HCT116 (cell line): Measurements from ENCODE around the gene MAN2B2. TPM values are rescaled to one million over a fixed set of nuclear protein-coding genes. Genes with fewer than 3 reads are reported as not detected.

Experiments
- ATAC-seq: fragments of 200-7000 bp; cut with Tn5 transposase; 2 replicates; pipeline ENCODE4 v1.9.1; 2020; ENCODE audit warnings: mild to moderate bottlenecking, moderate library complexity
- BruUV-seq: library from RNA; stranded (reverse); fragments of 400-500 nt; replicated peaks from 2 replicates; lab custom pipeline; 2021; lab: Mats Ljungman, UMichigan
- CTCF ChIA-PET: fragments of 300-600 bp; sonication (Branson Sonifier 250); formaldehyde crosslinking; loops from one replicate; lab custom pipeline; 2021; ENCODE audit warnings: antibody characterized with exemption; lab: Charles Lee
- POLR2A ChIA-PET: fragments of 300-600, 350-600 bp; sonication (Branson Sonifier 250); formaldehyde crosslinking; loops from one replicate; lab custom pipeline; 2021; ENCODE audit warnings: antibody characterized with exemption; lab: Charles Lee
- RAD21 ChIA-PET, 2 experiments: fragments of 300-600 bp; sonication (Branson Sonifier 250); formaldehyde crosslinking; loops; one replicate each; lab custom pipeline; 2023; ENCODE audit warnings: low total read pairs in 2 of 2; ENCODE audit not compliant: uncharacterized antibody in 2 of 2, unreplicated experiment in 2 of 2, low non-redundant PET in 1 of 2; lab: Charles Lee
- DNase-seq: peaks from one replicate; pipeline ENCODE4 v3.0.0-alpha.2; 2010; ENCODE audit warnings: low read depth, low spot score
- H2AFZ ChIP-seq: fragments of 200-600 bp; shearing (Covaris generic), sonication (generic); 2 replicates; pipeline ENCODE4 v1.6.1; 2017; ENCODE audit warnings: low read depth, mixed run types, mixed read lengths, antibody characterized with exemption, low read length; ENCODE audit not compliant: poor library complexity, severe bottlenecking
- H3K27ac ChIP-seq: 2 replicates; pipeline ENCODE4 v1.5.1; 2012; ENCODE audit warnings: low read depth, low read length
- H3K27me3 ChIP-seq: fragments of 200-600 bp; sonication (generic); 2 replicates; pipeline ENCODE4 v1.6.1; 2016; ENCODE audit warnings: mixed run types, low read length, mixed read lengths; ENCODE audit not compliant: insufficient read depth
- H3K36me3 ChIP-seq, 2 experiments: fragments of 200-500 bp in 1 of 2; fragments of 200-600 bp in 1 of 2; sonication (Bioruptor generic) in 1 of 2; sonication (generic) in 1 of 2; 2 replicates each; pipeline versions ENCODE4 v1.5.1 to v1.6.1; 2014 to 2016; ENCODE audit warnings: low read length in 2 of 2, inconsistent platforms in 1 of 2, mixed read lengths in 1 of 2, mixed run types in 1 of 2; ENCODE audit not compliant: insufficient read depth in 2 of 2, control insufficient read depth in 1 of 2
- H3K4me1 ChIP-seq, 2 experiments: fragments of 200-600 bp in 1 of 2; sonication (generic) in 1 of 2; 2 replicates each; pipeline versions ENCODE4 v1.5.1 to v1.6.1; 2012 to 2017; ENCODE audit warnings: low read length in 2 of 2, inconsistent platforms in 1 of 2, mild to moderate bottlenecking in 1 of 2, mixed read lengths in 1 of 2, mixed run types in 1 of 2, moderate library complexity in 1 of 2; ENCODE audit not compliant: insufficient read depth in 2 of 2, control insufficient read depth in 1 of 2
- H3K4me2 ChIP-seq: fragments of 200-600 bp; sonication (generic); 2 replicates; pipeline ENCODE4 v1.6.1; 2017; ENCODE audit warnings: mixed run types, low read length, mixed read lengths
- H3K4me3 ChIP-seq, 2 experiments: fragments of 200-600 bp in 1 of 2; sonication (generic) in 1 of 2; replicated peaks in 1 of 2; 2 replicates each; pipeline ENCODE4 v1.5.1; 2011 to 2016; ENCODE audit warnings: low read length in 2 of 2, control low read depth in 1 of 2, low read depth in 1 of 2, mild to moderate bottlenecking in 1 of 2, mixed read lengths in 1 of 2, mixed run types in 1 of 2
- H3K79me2 ChIP-seq: fragments of 200-600 bp; sonication (generic); 2 replicates; pipeline ENCODE4 v1.6.1; 2017; ENCODE audit warnings: mild to moderate bottlenecking, mixed run types, low read length, moderate library complexity, mixed read lengths; ENCODE audit not compliant: insufficient read depth
- H3K9ac ChIP-seq: fragments of 200-600 bp; sonication (generic); 2 replicates; pipeline ENCODE4 v1.6.1; 2016; ENCODE audit warnings: low read length, mixed read lengths
- H3K9me2 ChIP-seq: fragments of 200-600 bp; sonication (generic), shearing (Covaris generic); 2 replicates; pipeline ENCODE4 v1.6.1; 2017; ENCODE audit warnings: mixed run types, mild to moderate bottlenecking, moderate library complexity; ENCODE audit not compliant: insufficient read depth
- H3K9me3 ChIP-seq, 2 experiments: fragments of 200-500 bp in 1 of 2; fragments of 200-600 bp in 1 of 2; sonication (Bioruptor generic) in 1 of 2; sonication (generic) in 1 of 2; 2 replicates each; pipeline ENCODE4 v1.6.1; 2014 to 2017; ENCODE audit warnings: low read length in 2 of 2, mixed read lengths in 2 of 2, inconsistent platforms in 1 of 2, low read depth in 1 of 2, mild to moderate bottlenecking in 1 of 2, mixed run types in 1 of 2, moderate library complexity in 1 of 2; ENCODE audit not compliant: control insufficient read depth in 1 of 2, insufficient read depth in 1 of 2
- H4K20me1 ChIP-seq: fragments of 200-600 bp; sonication (generic), shearing (Covaris generic); 2 replicates; pipeline ENCODE4 v1.6.1; 2017; ENCODE audit warnings: mixed run types, mild to moderate bottlenecking, moderate library complexity; ENCODE audit not compliant: insufficient read depth
- CEBPB ChIP-seq: IDR thresholded peaks from 2 replicates; pipeline ENCODE4 v1.6.1; 2012; ENCODE audit warnings: low read depth
- CTCF ChIP-seq, 3 experiments: fragments of 200-600 bp in 1 of 3; sonication (generic) in 1 of 3; IDR thresholded peaks in 2 of 3; conservative IDR thresholded peaks in 1 of 3; 2 replicates each; pipeline ENCODE4 v1.5.1; 2012 to 2017; ENCODE audit warnings: low read depth in 2 of 3, low read length in 2 of 3, antibody characterized with exemption in 1 of 3, borderline replicate concordance in 1 of 3, control low read depth in 1 of 3, mild to moderate bottlenecking in 1 of 3, mixed read lengths in 1 of 3, mixed run types in 1 of 3, moderate library complexity in 1 of 3; ENCODE audit not compliant: insufficient read depth in 1 of 3
- ELF1 ChIP-seq: IDR thresholded peaks from 2 replicates; pipeline ENCODE4 v1.6.1; 2012; ENCODE audit warnings: low read depth, borderline replicate concordance
- EZH2 ChIP-seq: fragments of 200-600 bp; sonication (generic); IDR thresholded peaks from 2 replicates; pipeline ENCODE4 v1.6.1; 2017; ENCODE audit warnings: antibody characterized with exemption, mixed run types
- EZH2phosphoT487 ChIP-seq: fragments of 200-600 bp; IDR thresholded peaks from 2 replicates; pipeline ENCODE4 v1.6.1; 2018; ENCODE audit warnings: antibody characterized with exemption, borderline replicate concordance
- SIN3A ChIP-seq: IDR thresholded peaks from 2 replicates; pipeline ENCODE4 v1.6.1; 2012; ENCODE audit warnings: low read depth
- SP1 ChIP-seq: IDR thresholded peaks from 2 replicates; pipeline ENCODE4 v1.6.1; 2012; ENCODE audit warnings: low read depth
- SRF ChIP-seq: IDR thresholded peaks from 2 replicates; pipeline ENCODE4 v1.6.1; 2012; ENCODE audit warnings: low read depth
- intact Hi-C: fragments of 100-400 bp; cut with micrococcal nuclease; formaldehyde crosslinking; loops from 2 replicates; pipeline ENCODE4 v1.10.0; 2022
- total RNA-seq: library from RNA; stranded (reverse); gene quantifications from one replicate; pipeline ENCODE4 v1.2.1, GENCODE V29; 2021; ENCODE audit not compliant: unreplicated experiment

MAN2B2 gene
- total RNA-seq, 1 experiment from 2014 or later = 18.0 TPM

GRCh38 chr4:6580353-6580752, 5.4 kb downstream of the MAN2B2 start:
- ChIA-PET RAD21 (no interaction called here), CTCF (no interaction called here), POLR2A (no interaction called here)
- no peaks in the 10 kb centered on the region for H3K9me3 ChIP-seq
- BruUV-seq = no TSS peak
- no peak overlapping the region for H2AFZ ChIP-seq
- peaks cover 0 to 9% of the 10 kb centered on the region in 2 experiments; a peak in 1 of 4 replicates for H3K4me1 ChIP-seq
- intact Hi-C loops = no loop called here
- no peaks in the 10 kb centered on the region for H3K27me3 ChIP-seq
- TF ChIP-seq CTCF (IDR thresholded peaks at IDR 0.05 in 2 of 3, conservative IDR thresholded peaks at IDR 0.05 in 1 of 3; ENCODE audit: borderline replicate concordance in 1 of 3, insufficient read depth in 1 of 3, low read depth in 2 of 3, low read length in 2 of 3) = no peak
- no peak for TF ChIP-seq EZH2
- TF ChIP-seq SRF = no peak
- no peak for TF ChIP-seq SP1
- no peak for TF ChIP-seq ELF1
- TF ChIP-seq CEBPB = no peak
- no peak overlapping the region for H3K4me2 ChIP-seq
- no peak overlapping the region for H3K27ac ChIP-seq
- H3K4me3 ChIP-seq = no peak overlapping the region
- no peak overlapping the region for H3K9ac ChIP-seq
- H3K79me2 ChIP-seq = peaks cover 6% of the 10 kb centered on the region; the same call in 1 of the 2 replicates
- H3K36me3 ChIP-seq = peaks cover 0 to 7% of the 10 kb centered on the region in 2 experiments; a peak in 1 of 4 replicates
- DNase-seq (no peak), ATAC-seq (no peak)
- H4K20me1 ChIP-seq = no peaks in the 10 kb centered on the region
- no peaks in the 10 kb centered on the region for H3K9me2 ChIP-seq

GRCh38 chr4:6581566-6582121, 6.7 kb downstream of the MAN2B2 start:
- no peaks in the 10 kb centered on the region for H3K9me2 ChIP-seq
- no peak overlapping the region for H3K4me3 ChIP-seq
- H3K36me3 ChIP-seq = peaks cover 0 to 7% of the 10 kb centered on the region in 2 experiments; a peak in 1 of 4 replicates
- no peak overlapping the region for H3K9ac ChIP-seq
- H3K27ac ChIP-seq = no peak overlapping the region
- no peak overlapping the region for H3K4me2 ChIP-seq
- no peak for DNase-seq
- no peaks in the 10 kb centered on the region for H3K9me3 ChIP-seq
- CTCF ChIA-PET = no interaction called here
- H3K79me2 ChIP-seq = no peaks in the 10 kb centered on the region
- H3K4me1 ChIP-seq = no peaks in the 10 kb centered on the region
- no TSS peak for BruUV-seq
- H2AFZ ChIP-seq = no peak overlapping the region
- H3K27me3 ChIP-seq = no peaks in the 10 kb centered on the region
- H4K20me1 ChIP-seq = no peaks in the 10 kb centered on the region
- TF ChIP-seq SIN3A (no peak), SP1 (no peak), EZH2phosphoT487 (no peak)
- RAD21 ChIA-PET = no interaction called here
- no peak for ATAC-seq
- POLR2A ChIA-PET = no interaction called here
- intact Hi-C loops = no loop called here
